ENCODE data around the gene ZFP57. TPM values are rescaled to one million over a fixed set of nuclear protein-coding genes. Genes with fewer than 3 reads are reported as not detected.
A peak's percentile ranks its signal among the peaks of the same experiment; 100 is the strongest.

The ZFP57 gene
- total RNA-seq, 2 experiments from 2014 or later = not detected

DNA sequence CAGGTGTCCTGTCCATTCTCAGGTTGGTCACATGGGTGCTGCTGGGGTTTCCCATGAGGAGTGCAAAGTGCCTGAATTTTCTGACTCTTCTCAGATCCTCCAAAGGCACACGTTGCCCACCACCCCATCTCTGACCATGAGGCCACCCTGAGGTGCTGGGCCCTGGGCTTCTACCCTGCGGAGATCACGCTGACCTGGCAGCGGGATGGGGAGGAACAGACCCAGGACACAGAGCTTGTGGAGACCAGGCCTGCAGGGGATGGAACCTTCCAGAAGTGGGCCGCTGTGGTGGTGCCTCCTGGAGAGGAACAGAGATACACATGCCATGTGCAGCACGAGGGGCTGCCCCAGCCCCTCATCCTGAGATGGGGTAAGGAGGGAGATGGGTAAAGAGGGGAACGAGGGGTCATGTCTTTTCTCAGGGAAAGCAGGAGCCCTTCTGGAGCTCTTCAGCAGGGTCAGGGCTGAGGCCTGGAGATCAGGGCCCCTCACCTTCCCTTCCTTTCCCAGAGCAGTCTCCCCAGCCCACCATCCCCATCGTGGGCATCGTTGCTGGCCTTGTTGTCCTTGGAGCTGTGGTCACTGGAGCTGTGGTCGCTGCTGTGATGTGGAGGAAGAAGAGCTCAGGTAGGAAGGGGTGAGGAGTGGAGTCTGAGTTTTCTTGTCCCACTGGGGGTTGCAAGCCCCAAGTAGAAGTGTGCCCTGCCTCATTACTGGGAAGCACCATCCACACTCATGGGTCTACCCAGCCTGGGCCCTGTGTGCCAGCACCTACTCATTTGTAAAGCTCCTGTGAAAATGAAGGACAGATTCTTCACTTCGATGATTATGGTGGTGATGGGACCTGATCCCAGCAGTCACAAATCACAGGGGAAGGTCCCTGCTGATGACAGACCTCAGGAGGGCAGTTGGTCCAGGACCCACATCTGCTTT is 44.3 kb upstream of the ZFP57 start:
- TF ChIP-seq, protein P1, sequence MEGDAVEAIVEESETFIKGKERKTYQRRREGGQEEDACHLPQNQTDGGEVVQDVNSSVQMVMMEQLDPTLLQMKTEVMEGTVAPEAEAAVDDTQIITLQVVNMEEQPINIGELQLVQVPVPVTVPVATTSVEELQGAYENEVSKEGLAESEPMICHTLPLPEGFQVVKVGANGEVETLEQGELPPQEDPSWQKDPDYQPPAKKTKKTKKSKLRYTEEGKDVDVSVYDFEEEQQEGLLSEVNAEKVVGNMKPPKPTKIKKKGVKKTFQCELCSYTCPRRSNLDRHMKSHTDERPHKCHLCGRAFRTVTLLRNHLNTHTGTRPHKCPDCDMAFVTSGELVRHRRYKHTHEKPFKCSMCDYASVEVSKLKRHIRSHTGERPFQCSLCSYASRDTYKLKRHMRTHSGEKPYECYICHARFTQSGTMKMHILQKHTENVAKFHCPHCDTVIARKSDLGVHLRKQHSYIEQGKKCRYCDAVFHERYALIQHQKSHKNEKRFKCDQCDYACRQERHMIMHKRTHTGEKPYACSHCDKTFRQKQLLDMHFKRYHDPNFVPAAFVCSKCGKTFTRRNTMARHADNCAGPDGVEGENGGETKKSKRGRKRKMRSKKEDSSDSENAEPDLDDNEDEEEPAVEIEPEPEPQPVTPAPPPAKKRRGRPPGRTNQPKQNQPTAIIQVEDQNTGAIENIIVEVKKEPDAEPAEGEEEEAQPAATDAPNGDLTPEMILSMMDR (conservative IDR thresholded peaks at IDR 0.05; ENCODE audit: low read length) = no peak
- no peak for TF ChIP-seq EZH2phosphoT487 (IDR thresholded peaks at IDR 0.05; ENCODE audit: borderline replicate concordance, low read depth, low read length)
- CTCF ChIA-PET (ENCODE audit: unreplicated experiment) = no interaction called here
- Histone ChIP-seq H3K79me2 (ENCODE audit: insufficient read depth, low read depth, low read length) (no peaks in the 10 kb centered on the region), H3K4me1 (ENCODE audit: insufficient read depth, low read length, poor library complexity, severe bottlenecking) (peaks cover 7% of the 10 kb centered on the region), H3K9me2 (ENCODE audit: insufficient read depth, low read length) (no peaks in the 10 kb centered on the region), H4K20me1 (ENCODE audit: insufficient read depth, low read length) (no peaks in the 10 kb centered on the region), H3K4me2 (ENCODE audit: low read length) (peak overlapping the region; percentile 91; the same call in 1 of the 2 replicates), H3K4me3 (ENCODE audit: low read depth, low read length, poor library complexity, severe bottlenecking) (no peak overlapping the region), H3K36me3 (ENCODE audit: insufficient read depth, low read length) (peaks cover 9% of the 10 kb centered on the region; the same call in 1 of the 2 replicates), H2AFZ (ENCODE audit: low read length) (no peak overlapping the region), H3K9me3 (ENCODE audit: low read length) (no peaks in the 10 kb centered on the region), H3K27ac (ENCODE audit: low read depth, low read length, poor library complexity, severe bottlenecking) (no peak overlapping the region)
- no TSS peak for BruUV-seq (replicated peaks)
- DNase-seq (ENCODE audit: low spot score) = no peak
- POLR2A ChIA-PET = interaction anchor here (0.5 to 1.0 kb wide), 2 partner anchors 9 to 213 kb away, joined by 3 to 4 read pairs; no protein-coding TSS in a partner anchor
- intact Hi-C loops (cut with micrococcal nuclease; ENCODE audit: unreplicated experiment) = no loop called here

DNA sequence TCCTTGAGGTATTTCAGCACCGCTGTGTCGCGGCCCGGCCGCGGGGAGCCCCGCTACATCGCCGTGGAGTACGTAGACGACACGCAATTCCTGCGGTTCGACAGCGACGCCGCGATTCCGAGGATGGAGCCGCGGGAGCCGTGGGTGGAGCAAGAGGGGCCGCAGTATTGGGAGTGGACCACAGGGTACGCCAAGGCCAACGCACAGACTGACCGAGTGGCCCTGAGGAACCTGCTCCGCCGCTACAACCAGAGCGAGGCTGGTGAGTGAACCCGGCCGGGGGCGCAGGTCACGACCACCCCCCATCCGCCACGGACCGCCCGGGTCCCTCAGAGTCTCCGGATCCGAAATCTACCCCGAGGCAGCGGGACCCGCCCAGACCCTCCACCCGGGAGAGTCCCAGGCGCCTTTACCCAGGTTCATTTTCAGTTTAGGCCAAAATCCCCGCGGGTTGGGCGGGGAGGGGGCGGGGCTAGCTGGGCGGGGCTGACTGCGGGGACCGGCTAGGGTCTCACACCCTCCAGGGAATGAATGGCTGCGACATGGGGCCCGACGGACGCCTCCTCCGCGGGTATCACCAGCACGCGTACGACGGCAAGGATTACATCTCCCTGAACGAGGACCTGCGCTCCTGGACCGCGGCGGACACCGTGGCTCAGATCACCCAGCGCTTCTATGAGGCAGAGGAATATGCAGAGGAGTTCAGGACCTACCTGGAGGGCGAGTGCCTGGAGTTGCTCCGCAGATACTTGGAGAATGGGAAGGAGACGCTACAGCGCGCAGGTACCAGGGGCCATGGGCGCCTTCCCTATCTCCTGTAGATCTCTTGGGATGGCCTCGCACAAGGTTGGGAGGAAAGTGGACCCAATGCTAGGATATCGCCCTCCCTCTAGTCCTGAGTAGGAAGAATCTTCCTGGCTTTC is 43.0 kb upstream of the ZFP57 start:
- no TSS peak for BruUV-seq (replicated peaks)
- peak; percentile 39 for DNase-seq (ENCODE audit: low spot score)
- H3K4me2 ChIP-seq (ENCODE audit: low read length) = peak overlapping the region; percentile 91
- TF ChIP-seq, protein P1 (conservative IDR thresholded peaks at IDR 0.05; ENCODE audit: low read length) = peak; percentile 16; the same call in 1 of the 2 replicates
- TF ChIP-seq EZH2phosphoT487 (IDR thresholded peaks at IDR 0.05; ENCODE audit: borderline replicate concordance, low read depth, low read length) = no peak
- peaks cover 7% of the 10 kb centered on the region for H3K4me1 ChIP-seq (ENCODE audit: insufficient read depth, low read length, poor library complexity, severe bottlenecking)
- H4K20me1 ChIP-seq (ENCODE audit: insufficient read depth, low read length) = no peaks in the 10 kb centered on the region
- intact Hi-C loops (cut with micrococcal nuclease; ENCODE audit: unreplicated experiment) = no loop called here
- peak overlapping the region; percentile 99 for H2AFZ ChIP-seq (ENCODE audit: low read length)
- no peaks in the 10 kb centered on the region for H3K9me3 ChIP-seq (ENCODE audit: low read length)
- POLR2A ChIA-PET = no interaction called here
- H3K4me3 ChIP-seq (ENCODE audit: low read depth, low read length, poor library complexity, severe bottlenecking) = peak overlapping the region; percentile 99
- CTCF ChIA-PET (ENCODE audit: unreplicated experiment) = no interaction called here
- H3K9me2 ChIP-seq (ENCODE audit: insufficient read depth, low read length) = no peaks in the 10 kb centered on the region
- peaks cover 9% of the 10 kb centered on the region; the same call in 1 of the 2 replicates for H3K36me3 ChIP-seq (ENCODE audit: insufficient read depth, low read length)
- H3K27ac ChIP-seq (ENCODE audit: low read depth, low read length, poor library complexity, severe bottlenecking) = no peak overlapping the region
- no peaks in the 10 kb centered on the region for H3K79me2 ChIP-seq (ENCODE audit: insufficient read depth, low read depth, low read length)

Measured in OCI-LY7 (cell line).